Measurements from ENCODE around the gene C3orf49.

C3orf49 gene

GRCh38 chr3:63874769-63875168 lies 55.7 kb downstream of the C3orf49 start:
- H3K4me3 ChIP-seq (replicated peaks; ENCODE audit: insufficient read depth, low read length), result no peak overlapping the region
- peak; percentile 23 to 31 for DNase-seq (ENCODE audit: low read depth in 1 of 2, low spot score in 1 of 2)
- H3K27ac ChIP-seq (replicated peaks), result no peak overlapping the region
- TF ChIP-seq REST (IDR thresholded peaks at IDR 0.05; ENCODE audit: insufficient replicate concordance, low read depth) (no peak), SPI1 (IDR thresholded peaks at IDR 0.05; ENCODE audit: borderline replicate concordance, low read depth) (no peak), CTCF (IDR thresholded peaks at IDR 0.05; ENCODE audit: insufficient read depth, low read length) (no peak), GABPA (IDR thresholded peaks at IDR 0.05; ENCODE audit: low read depth) (no peak), POLR2AphosphoS5 (IDR thresholded peaks at IDR 0.05; ENCODE audit: low read depth) (no peak)
- H3K27me3 ChIP-seq (ENCODE audit: insufficient read depth, poor library complexity, severe bottlenecking), result no peaks in the 10 kb centered on the region

GRCh38 chr3:63875510-63875909 lies 56.4 kb downstream of the C3orf49 start:
- no peaks in the 10 kb centered on the region for H3K27me3 ChIP-seq (ENCODE audit: insufficient read depth, poor library complexity, severe bottlenecking)
- TF ChIP-seq POLR2AphosphoS5 (IDR thresholded peaks at IDR 0.05; ENCODE audit: low read depth), result no peak
- no peak overlapping the region for H3K27ac ChIP-seq (replicated peaks)
- no peak overlapping the region for H3K4me3 ChIP-seq (replicated peaks; ENCODE audit: insufficient read depth, low read length)
- no peak for DNase-seq (ENCODE audit: low read depth in 1 of 2, low spot score in 1 of 2)

GRCh38 chr3:63876260-63876659 lies 57.2 kb downstream of the C3orf49 start:
- no peak for DNase-seq (ENCODE audit: low read depth in 1 of 2, low spot score in 1 of 2)
- Histone ChIP-seq H3K4me3 (replicated peaks; ENCODE audit: insufficient read depth, low read length) (no peak overlapping the region), H3K27me3 (ENCODE audit: insufficient read depth, poor library complexity, severe bottlenecking) (no peaks in the 10 kb centered on the region), H3K27ac (replicated peaks) (no peak overlapping the region)
- TF ChIP-seq REST (IDR thresholded peaks at IDR 0.05; ENCODE audit: insufficient replicate concordance, low read depth) (no peak), POLR2AphosphoS5 (IDR thresholded peaks at IDR 0.05; ENCODE audit: low read depth) (no peak), SPI1 (IDR thresholded peaks at IDR 0.05; ENCODE audit: borderline replicate concordance, low read depth) (no peak), CTCF (IDR thresholded peaks at IDR 0.05; ENCODE audit: insufficient read depth, low read length) (no peak), GABPA (IDR thresholded peaks at IDR 0.05; ENCODE audit: low read depth) (no peak)

- H3K27ac ChIP-seq (replicated peaks), result no peak overlapping the region
- no peaks in the 10 kb centered on the region for H3K27me3 ChIP-seq (ENCODE audit: insufficient read depth, poor library complexity, severe bottlenecking)
- H3K4me3 ChIP-seq (replicated peaks; ENCODE audit: insufficient read depth, low read length), result no peak overlapping the region
- DNase-seq (ENCODE audit: low read depth in 1 of 2, low spot score in 1 of 2), result no peak
- TF ChIP-seq CTCF (IDR thresholded peaks at IDR 0.05; ENCODE audit: insufficient read depth, low read length) (no peak), GABPA (IDR thresholded peaks at IDR 0.05; ENCODE audit: low read depth) (no peak), POLR2AphosphoS5 (IDR thresholded peaks at IDR 0.05; ENCODE audit: low read depth) (no peak), SPI1 (IDR thresholded peaks at IDR 0.05; ENCODE audit: borderline replicate concordance, low read depth) (no peak), REST (IDR thresholded peaks at IDR 0.05; ENCODE audit: insufficient replicate concordance, low read depth) (no peak)
Measured at GRCh38 chr3:63877737-63878393, 58.8 kb downstream of the C3orf49 start.

Data from HL-60 (cell line).